Endothelial cell of umbilical vein (primary cell): Measurements from ENCODE around the gene ADAM33.

ENCODE experiments used
- EZH2 ChIP-seq: IDR thresholded peaks from 2 replicates; pipeline ENCODE4 v1.6.1; 2012; ENCODE audit warnings: borderline replicate concordance, low read depth, mild to moderate bottlenecking, moderate library complexity, low read length, inconsistent platforms; ENCODE audit not compliant: severe bottlenecking
- JUN ChIP-seq: IDR thresholded peaks from 2 replicates; pipeline ENCODE4 v1.6.1; 2011; ENCODE audit warnings: borderline replicate concordance, low read depth; ENCODE audit not compliant: insufficient read length, insufficient read depth
- MYC ChIP-seq: IDR thresholded peaks from one replicate; pipeline ENCODE4 v1.6.1; 2011; ENCODE audit warnings: mild to moderate bottlenecking, low read depth, low read length
- POLR2A ChIP-seq: IDR thresholded peaks from 2 replicates; pipeline ENCODE4 v1.6.1; 2012; ENCODE audit warnings: low read depth, mild to moderate bottlenecking, control low read depth, low read length
- POLR2AphosphoS5 ChIP-seq: IDR thresholded peaks from 2 replicates; pipeline ENCODE4 v1.6.1; 2012; ENCODE audit warnings: low read depth, mild to moderate bottlenecking, control low read depth, low read length, moderate library complexity; ENCODE audit not compliant: insufficient read depth
- TF ChIP-seq, protein P1 (sequence below), 2 donors: IDR thresholded peaks; 1 replicate in 1 of 2; 2 replicates in 1 of 2; pipeline ENCODE4 v1.5.1; 2011; ENCODE audit warnings: low read length in 2 of 2, mild to moderate bottlenecking in 2 of 2, moderate library complexity in 2 of 2, control low read depth in 1 of 2, inconsistent platforms in 1 of 2, low read depth in 1 of 2; ENCODE audit not compliant: insufficient read depth in 1 of 2; ENCODE audit errors: extremely low read depth in 1 of 2
- TF ChIP-seq, protein P2 (sequence below): IDR thresholded peaks from 2 replicates; pipeline ENCODE4 v1.6.1; 2011; ENCODE audit not compliant: insufficient read depth, insufficient read length

DNA sequence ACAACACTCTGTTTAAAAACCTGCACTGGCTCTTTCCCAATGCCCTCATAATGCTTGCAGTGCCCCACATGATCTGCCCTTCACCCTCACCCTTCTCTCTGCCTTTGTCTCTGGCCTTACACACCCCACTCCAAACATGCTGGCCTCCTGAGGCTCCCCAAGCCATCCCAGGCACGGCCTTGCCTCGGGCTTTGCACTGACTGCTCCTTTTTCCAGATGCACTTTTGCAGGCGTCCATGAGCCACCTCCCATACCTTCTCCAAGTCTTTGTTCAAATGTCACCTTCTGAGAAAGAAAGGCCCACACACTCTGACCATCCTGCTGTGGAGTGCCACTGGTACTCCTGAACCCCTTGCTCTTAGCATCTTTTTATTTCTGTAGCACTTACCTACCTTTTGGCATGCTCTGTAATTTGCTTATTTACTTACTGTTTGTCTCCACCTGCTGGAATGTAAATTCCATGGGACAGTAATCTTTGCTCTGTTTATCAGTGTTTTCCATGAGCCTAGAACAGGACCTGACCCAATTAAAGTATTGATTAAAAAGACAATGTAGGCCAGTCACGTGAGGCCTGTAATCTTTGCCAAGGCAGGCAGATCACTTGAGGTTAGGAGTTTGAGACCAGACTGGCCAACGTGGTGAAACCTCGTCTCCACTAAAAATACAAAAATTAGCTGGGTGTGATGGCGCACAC is 49.4 kb downstream of the ADAM33 start:
- TF ChIP-seq, protein P1, sequence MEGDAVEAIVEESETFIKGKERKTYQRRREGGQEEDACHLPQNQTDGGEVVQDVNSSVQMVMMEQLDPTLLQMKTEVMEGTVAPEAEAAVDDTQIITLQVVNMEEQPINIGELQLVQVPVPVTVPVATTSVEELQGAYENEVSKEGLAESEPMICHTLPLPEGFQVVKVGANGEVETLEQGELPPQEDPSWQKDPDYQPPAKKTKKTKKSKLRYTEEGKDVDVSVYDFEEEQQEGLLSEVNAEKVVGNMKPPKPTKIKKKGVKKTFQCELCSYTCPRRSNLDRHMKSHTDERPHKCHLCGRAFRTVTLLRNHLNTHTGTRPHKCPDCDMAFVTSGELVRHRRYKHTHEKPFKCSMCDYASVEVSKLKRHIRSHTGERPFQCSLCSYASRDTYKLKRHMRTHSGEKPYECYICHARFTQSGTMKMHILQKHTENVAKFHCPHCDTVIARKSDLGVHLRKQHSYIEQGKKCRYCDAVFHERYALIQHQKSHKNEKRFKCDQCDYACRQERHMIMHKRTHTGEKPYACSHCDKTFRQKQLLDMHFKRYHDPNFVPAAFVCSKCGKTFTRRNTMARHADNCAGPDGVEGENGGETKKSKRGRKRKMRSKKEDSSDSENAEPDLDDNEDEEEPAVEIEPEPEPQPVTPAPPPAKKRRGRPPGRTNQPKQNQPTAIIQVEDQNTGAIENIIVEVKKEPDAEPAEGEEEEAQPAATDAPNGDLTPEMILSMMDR (IDR thresholded peaks at IDR 0.05; ENCODE audit: extremely low read depth in 1 of 2, insufficient read depth in 1 of 2, low read depth in 1 of 2, low read length in 2 of 2), result no peak
- no peak for TF ChIP-seq POLR2A
- TF ChIP-seq POLR2AphosphoS5, result no peak
- TF ChIP-seq, protein P2, sequence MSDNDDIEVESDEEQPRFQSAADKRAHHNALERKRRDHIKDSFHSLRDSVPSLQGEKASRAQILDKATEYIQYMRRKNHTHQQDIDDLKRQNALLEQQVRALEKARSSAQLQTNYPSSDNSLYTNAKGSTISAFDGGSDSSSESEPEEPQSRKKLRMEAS, result no peak
- TF ChIP-seq EZH2, result no peak
- no peak for TF ChIP-seq JUN
- no peak for TF ChIP-seq MYC
